Measurements from ENCODE around the gene PJA2. TPM values are rescaled to one million over a fixed set of nuclear protein-coding genes. Genes with fewer than 3 reads are reported as not detected.

The PJA2 gene
- total and polyA plus RNA-seq, 2 donors (not counting 1 experiment from before 2014, with no cell fraction given): 21.3 to 90.4 TPM

- TF ChIP-seq EZH2 (IDR thresholded peaks at IDR 0.05; ENCODE audit: borderline replicate concordance, insufficient read depth, low read depth, low read length, poor library complexity, severe bottlenecking) (no peak), CTCF (IDR thresholded peaks at IDR 0.05) (no peak)
- H3K9ac ChIP-seq (ENCODE audit: low read length): no peak overlapping the region
- POLR2A ChIA-PET: no interaction called here
- H3K79me2 ChIP-seq (ENCODE audit: control insufficient read depth, insufficient read depth, low read length): no peaks in the 10 kb centered on the region
- Mint-ChIP-seq H3K9me3 (ENCODE audit: insufficient read depth) (no peaks in the 10 kb centered on the region), H3K4me3 (no peak overlapping the region), H3K27ac (no peak overlapping the region), H3K4me1 (no peaks in the 10 kb centered on the region), H3K27me3 (no peaks in the 10 kb centered on the region)
- no peak overlapping the region for H3K4me3 ChIP-seq (ENCODE audit: control extremely low read depth in 1 of 5, extremely low read depth in 1 of 5, insufficient read depth in 1 of 5, low read depth in 2 of 5, low read length in 4 of 5)
- H3K9me3 ChIP-seq (ENCODE audit: control extremely low read depth in 1 of 3, control insufficient read depth in 2 of 3, insufficient read depth in 1 of 3, low read length in 2 of 3): no peaks in the 10 kb centered on the region
- intact Hi-C loops (cut with micrococcal nuclease): no loop called here
- no peak overlapping the region for H2AFZ ChIP-seq (ENCODE audit: insufficient read depth, low read depth, low read length, poor library complexity, severe bottlenecking)
- peaks cover 0 to 8% of the 10 kb centered on the region in 2 experiments for H3K36me3 ChIP-seq (replicated peaks in 1 of 2; ENCODE audit: control extremely low read depth in 1 of 2, control insufficient read depth in 1 of 2, extremely low read depth in 1 of 2, insufficient read depth in 2 of 2, low read length in 1 of 2)
- DNase-seq: no peak
- H3K27me3 ChIP-seq (replicated peaks in 1 of 4; ENCODE audit: control extremely low read depth in 1 of 4, control insufficient read depth in 3 of 4, insufficient read depth in 4 of 4, low read length in 3 of 4): no peaks in the 10 kb centered on the region
- CTCF ChIA-PET: no interaction called here
- WGBS (ENCODE audit: insufficient coverage): 80% methylated on average over 1 of the region's 1 CpG
- ATAC-seq (ENCODE audit: low read depth): no peak
- no peaks in the 10 kb centered on the region for H3K4me1 ChIP-seq (ENCODE audit: control insufficient read depth in 2 of 2, insufficient read depth in 2 of 2, low read length in 2 of 2)
- H3K27ac ChIP-seq (ENCODE audit: low read length in 2 of 2): no peak overlapping the region
- no peaks in the 10 kb centered on the region for H4K20me1 ChIP-seq (ENCODE audit: control insufficient read depth, insufficient read depth, low read length, poor library complexity, severe bottlenecking)
- H3K4me2 ChIP-seq (replicated peaks; ENCODE audit: low read depth, low read length, poor library complexity, severe bottlenecking): no peak overlapping the region
Observed at GRCh38 chr5:109328626-109329025, 81.1 kb downstream of the PJA2 start.

- H3K4me1 Mint-ChIP-seq: no peaks in the 10 kb centered on the region
- Histone ChIP-seq H4K20me1 (ENCODE audit: control insufficient read depth, insufficient read depth, low read length, poor library complexity, severe bottlenecking) (no peaks in the 10 kb centered on the region), H3K9ac (ENCODE audit: low read length) (no peak overlapping the region), H3K27me3 (replicated peaks in 1 of 4; ENCODE audit: control extremely low read depth in 1 of 4, control insufficient read depth in 3 of 4, insufficient read depth in 4 of 4, low read length in 3 of 4) (no peaks in the 10 kb centered on the region), H3K4me2 (replicated peaks; ENCODE audit: low read depth, low read length, poor library complexity, severe bottlenecking) (no peak overlapping the region), H2AFZ (ENCODE audit: insufficient read depth, low read depth, low read length, poor library complexity, severe bottlenecking) (no peak overlapping the region), H3K27ac (ENCODE audit: low read length in 2 of 2) (no peak overlapping the region), H3K36me3 (replicated peaks in 1 of 2; ENCODE audit: control extremely low read depth in 1 of 2, control insufficient read depth in 1 of 2, extremely low read depth in 1 of 2, insufficient read depth in 2 of 2, low read length in 1 of 2) (peaks cover 0 to 8% of the 10 kb centered on the region in 2 experiments), H3K9me3 (ENCODE audit: control extremely low read depth in 1 of 3, control insufficient read depth in 2 of 3, insufficient read depth in 1 of 3, low read length in 2 of 3) (no peaks in the 10 kb centered on the region), H3K4me1 (ENCODE audit: control insufficient read depth in 2 of 2, insufficient read depth in 2 of 2, low read length in 2 of 2) (no peaks in the 10 kb centered on the region), H3K79me2 (ENCODE audit: control insufficient read depth, insufficient read depth, low read length) (no peaks in the 10 kb centered on the region), H3K4me3 (ENCODE audit: control extremely low read depth in 1 of 5, extremely low read depth in 1 of 5, insufficient read depth in 1 of 5, low read depth in 2 of 5, low read length in 4 of 5) (no peak overlapping the region)
- no peaks in the 10 kb centered on the region for H3K9me3 Mint-ChIP-seq (ENCODE audit: insufficient read depth)
- WGBS (ENCODE audit: insufficient coverage): no CpG with 5 or more reads among the region's 3 CpGs
- no peak overlapping the region for H3K4me3 Mint-ChIP-seq
- ChIA-PET CTCF (no interaction called here), POLR2A (no interaction called here)
- intact Hi-C loops (cut with micrococcal nuclease): no loop called here
- H3K27me3 Mint-ChIP-seq: no peaks in the 10 kb centered on the region
- H3K27ac Mint-ChIP-seq: no peak overlapping the region
- ATAC-seq (ENCODE audit: low read depth) (no peak), DNase-seq (no peak)
- TF ChIP-seq EZH2 (IDR thresholded peaks at IDR 0.05; ENCODE audit: borderline replicate concordance, insufficient read depth, low read depth, low read length, poor library complexity, severe bottlenecking): no peak
- TF ChIP-seq CTCF (IDR thresholded peaks at IDR 0.05): no peak
Observed at GRCh38 chr5:109327570-109327969, 82.2 kb downstream of the PJA2 start.
